NCI-H2196 (cell line): ENCODE data around the gene MAPK12.

ENCODE experiments used
- DNase-seq: peaks from one replicate; lab custom pipeline; 2025; ENCODE audit not compliant: unreplicated experiment; lab: John Stamatoyannopoulos, UW

Gene MAPK12

GRCh38 chr22:50236731-50237409 lies 24.6 kb downstream of the MAPK12 start:
- peak; percentile 37 for DNase-seq

- DNase-seq, result no peak
Observed at GRCh38 chr22:50233223-50233622, 28.3 kb downstream of the MAPK12 start.

DNA sequence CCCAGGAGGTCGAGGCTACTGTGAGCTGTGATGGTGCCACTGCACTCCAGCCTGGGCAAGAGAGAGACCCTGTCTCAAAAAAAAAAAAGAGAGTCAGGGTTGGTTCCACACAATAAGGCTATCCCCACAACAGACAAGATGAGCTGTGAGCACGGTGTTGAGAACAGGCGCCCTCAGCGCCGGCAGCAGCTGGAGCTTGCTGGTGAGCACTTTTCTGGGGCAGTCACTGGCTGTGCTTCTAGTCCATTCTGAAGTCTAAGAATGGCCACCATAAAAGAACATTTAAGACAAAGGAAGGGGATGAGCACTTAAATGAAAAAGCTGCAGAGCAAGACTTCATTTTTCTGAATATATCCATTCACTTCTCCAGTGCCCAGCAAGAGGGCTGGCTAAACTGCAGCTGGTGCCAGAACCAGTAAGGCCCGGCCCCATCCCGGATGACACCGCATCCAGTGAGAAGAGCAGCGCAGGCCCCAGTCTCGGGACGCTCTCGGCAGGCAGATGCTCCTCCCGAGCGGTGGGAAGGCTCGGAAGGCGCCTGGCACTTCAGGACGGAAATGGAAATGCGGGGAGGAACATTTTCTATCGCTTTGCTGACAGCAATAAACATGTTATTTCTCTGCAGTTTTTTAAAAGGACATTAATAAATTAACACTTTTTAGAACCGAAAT lies 28.9 kb downstream of the MAPK12 start:
- no peak for DNase-seq

- DNase-seq, result no peak
Observed at GRCh38 chr22:50229370-50229769, 32.1 kb downstream of the MAPK12 start.

DNA sequence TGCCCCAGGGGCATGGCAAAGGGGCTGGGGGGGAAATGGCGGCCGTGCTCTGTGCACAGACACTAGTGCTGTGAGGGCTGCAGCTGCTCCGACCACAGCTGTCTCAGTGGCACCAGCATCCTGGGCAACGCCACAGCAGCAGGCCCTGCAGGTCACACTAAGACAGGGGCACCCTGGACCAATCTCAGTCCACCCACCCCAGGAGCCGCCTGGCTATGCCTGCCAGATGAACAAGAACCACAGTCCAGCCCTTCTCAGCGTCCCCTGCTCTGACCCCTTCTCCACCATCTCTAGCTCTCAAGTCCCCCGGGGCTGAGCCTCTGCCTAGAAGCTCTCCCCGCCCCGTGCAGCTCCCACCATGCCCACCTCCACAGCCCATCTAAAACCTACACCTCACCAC lies 33.1 kb downstream of the MAPK12 start:
- no peak for DNase-seq

GRCh38 chr22:50227579-50228215 lies 33.8 kb downstream of the MAPK12 start:
- no peak for DNase-seq

GRCh38 chr22:50226875-50227165 lies 34.7 kb downstream of the MAPK12 start:
- no peak for DNase-seq

GRCh38 chr22:50226063-50226874 lies 35.2 kb downstream of the MAPK12 start:
- no peak for DNase-seq

- DNase-seq, result no peak
Observed at GRCh38 chr22:50225200-50225969, 36.1 kb downstream of the MAPK12 start.

- no peak for DNase-seq
Observed at GRCh38 chr22:50224071-50224470, 37.4 kb downstream of the MAPK12 start.

DNA sequence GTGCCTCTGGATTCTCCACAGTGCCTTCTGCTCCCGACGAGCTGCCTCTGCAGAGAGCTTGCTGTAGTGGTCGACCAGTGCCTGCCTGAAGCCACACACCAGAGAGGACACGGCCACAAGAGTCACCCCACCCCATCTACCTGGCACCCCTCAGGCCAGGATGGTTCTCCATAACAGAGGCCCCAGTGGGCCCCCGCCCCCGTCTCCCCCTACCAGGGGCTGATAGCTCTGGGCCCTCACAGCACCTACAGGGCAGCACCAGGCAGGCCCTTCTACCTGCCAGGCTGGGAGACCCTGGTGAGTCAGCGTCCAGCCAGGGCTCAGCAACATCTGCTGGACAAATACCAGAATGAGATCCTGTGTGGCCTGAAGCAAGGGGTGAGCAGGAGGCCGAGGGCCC lies 39.0 kb downstream of the MAPK12 start:
- DNase-seq, result no peak

DNA sequence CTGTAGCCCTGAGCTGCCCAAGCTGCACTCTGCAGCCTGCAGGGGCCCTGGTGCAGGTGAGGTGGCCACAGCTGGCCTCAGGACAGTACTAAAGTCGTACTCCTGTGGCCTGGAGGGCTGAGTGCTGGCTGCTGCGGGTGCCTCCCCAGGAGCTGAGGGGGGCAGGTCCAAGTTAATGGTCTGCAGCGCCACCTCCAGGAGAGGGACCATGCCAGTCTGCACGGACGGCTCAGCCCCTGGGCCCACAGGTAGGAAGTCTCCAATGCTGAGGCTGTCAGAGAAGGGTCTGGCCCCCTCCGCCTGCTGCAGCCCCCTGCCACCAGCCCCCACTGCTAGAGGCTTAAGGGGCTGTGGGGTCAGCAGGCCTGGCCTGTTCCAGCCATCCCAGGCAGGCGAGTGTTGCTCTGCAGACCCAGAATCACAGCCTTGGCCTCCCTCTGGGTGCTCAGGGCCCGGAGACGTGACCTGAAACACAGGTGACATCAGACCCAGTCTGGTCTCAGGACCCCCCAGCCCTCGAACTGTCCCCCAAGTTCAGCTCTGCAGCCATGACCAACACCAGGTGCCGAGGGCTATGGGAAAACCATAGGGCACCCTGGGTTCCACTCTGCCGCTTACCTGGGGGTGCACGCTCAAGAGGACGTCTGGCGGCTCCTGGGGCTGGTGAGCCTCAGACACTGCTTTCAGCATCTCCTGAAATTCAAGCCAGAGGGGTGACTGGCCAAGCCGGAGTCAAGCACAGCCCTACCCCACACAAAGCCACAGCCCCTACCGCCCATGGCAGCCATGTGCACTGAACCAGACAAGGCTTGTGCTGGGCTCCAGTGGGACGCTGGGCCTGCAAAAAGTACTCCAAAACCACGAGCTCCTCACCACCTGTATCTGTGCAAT lies 39.8 kb downstream of the MAPK12 start:
- no peak for DNase-seq

DNA sequence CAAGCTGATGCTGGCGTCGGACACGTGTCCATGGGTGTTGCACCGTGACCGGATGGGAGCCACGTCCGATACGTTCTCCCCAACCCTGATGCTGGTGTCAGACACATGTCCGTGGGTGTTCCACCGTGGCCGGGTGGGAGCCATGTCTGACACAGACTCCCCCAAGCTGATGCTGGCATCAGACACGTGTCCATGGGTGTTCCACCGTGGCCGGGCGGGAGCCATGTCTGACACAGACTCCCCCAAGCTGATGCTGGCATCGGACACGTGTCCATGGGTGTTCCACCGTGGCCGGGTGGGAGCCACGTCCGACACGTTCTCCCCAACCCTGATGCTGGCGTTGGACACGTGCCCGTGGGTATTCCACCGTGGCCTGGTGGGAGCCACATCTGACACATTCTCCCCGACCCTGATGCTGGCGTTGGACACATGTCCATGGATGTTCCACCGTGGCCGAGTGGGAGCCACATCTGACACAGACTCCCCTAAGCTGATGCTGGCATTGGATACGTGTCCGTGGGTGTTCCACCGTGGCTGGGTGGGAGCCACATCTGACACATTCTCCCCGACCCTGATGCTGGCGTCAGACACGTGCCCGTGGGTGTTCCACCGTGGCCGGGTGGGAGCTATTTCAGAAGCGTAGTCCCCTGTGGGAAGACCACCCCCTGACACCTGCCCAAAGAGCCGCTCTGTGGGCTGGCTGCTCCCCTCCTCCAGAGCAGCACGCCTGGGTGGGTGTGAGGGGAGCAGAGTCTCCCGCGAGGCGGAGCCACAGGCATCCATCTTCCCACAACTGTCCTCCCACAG lies 40.7 kb downstream of the MAPK12 start:
- no peak for DNase-seq

DNA sequence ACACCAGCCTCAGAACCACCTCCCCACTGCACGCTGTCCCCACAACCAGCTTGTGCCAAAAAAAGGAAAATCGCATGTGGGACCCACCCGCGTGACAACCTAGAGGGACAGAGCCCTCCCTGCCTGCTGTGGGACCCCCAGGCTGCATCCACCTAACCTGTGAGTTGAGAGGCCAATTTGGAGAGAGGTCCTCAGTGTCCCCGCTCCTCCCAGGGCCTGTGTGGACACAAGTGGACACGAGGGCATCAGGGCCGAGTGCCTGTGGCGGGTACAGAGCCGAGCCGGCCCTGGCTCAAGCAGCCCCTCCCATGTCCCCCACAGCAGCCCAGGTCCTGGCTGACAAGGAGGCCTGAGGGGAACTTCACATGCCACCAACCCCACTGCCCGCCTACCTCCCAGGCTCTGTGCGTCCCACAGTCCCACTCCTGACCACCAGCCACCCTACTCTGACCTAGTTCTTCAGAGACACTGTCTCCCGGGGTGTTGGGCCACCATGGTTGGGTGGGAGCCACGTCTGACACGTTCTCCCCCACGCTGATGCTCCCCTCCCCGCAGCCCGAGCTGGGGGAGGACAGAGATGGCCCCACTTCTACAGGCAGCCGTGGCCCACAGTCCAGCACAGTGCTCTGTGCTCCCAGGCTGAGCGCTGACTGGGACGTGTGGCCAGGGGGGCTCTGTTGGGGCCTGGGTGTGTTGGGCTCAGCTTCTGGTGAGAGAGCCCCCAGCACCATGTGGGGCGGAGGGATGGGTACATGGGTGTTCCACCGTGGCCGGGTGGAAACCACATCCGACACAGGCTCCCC lies 41.5 kb downstream of the MAPK12 start:
- DNase-seq, result no peak

DNA sequence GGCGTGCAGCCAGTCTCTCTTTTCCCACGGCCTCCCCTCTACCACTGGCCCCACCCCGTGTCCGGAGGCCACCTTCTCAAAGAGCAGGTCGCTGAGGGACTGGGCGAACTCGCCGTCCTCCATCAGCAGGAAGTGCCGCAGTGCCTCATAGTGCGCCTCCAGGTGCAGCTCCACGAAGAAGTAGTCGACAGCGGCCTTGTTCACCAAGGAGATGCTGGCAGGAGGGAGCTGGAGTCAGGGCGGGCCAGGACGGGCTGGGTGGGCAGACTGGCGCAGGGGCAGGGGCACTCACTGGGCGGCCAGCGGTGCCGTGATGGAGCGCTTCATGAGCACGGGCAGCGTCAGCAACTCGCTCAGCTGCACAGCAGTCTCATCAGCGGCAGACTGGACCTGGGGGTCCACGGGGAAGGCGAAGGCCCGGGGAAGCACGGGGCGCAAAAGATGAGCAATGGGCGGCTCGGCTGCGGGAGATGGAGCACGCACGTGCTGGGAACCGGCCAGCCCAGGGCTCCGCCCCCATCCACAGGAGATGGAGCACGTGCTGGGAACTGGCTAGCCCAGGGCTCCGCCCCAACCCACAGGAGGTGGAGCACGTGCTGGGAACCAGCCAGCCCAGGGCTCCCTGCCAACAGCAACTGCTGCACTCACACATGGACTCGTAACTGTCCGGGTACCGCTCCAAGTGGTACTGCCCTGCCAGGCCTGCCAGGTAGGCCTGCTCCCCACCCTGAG lies 42.3 kb downstream of the MAPK12 start:
- peak; percentile 82 for DNase-seq

- peak; percentile 39 for DNase-seq
Observed at GRCh38 chr22:50218153-50218995, 43.1 kb downstream of the MAPK12 start.
